Measurements from ENCODE around the gene NUP205.
"Not testable (repeated sequence)": the region's sequence is repeated elsewhere in the genome, so short reads cannot be mapped to it uniquely, and the experiment has no call there.

DNA sequence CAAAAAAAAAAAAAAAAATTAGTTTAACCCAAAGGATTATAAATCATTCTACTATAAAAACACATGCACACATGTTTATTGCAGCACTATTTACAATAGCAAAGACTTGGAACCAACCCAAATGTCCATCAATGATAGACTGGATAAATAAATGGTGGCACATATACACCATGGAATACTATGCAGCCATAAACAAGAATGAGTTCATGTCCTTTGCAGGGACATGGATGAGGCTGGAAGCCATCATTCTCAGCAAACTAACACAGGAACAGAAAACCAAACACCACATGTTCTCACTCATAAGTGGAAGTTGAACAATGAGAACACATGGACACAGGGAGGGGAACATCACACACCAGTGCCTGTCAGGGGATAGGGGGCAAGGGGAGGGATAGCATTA, 82.0 kb downstream of the NUP205 start:
- TF ChIP-seq, protein P1, sequence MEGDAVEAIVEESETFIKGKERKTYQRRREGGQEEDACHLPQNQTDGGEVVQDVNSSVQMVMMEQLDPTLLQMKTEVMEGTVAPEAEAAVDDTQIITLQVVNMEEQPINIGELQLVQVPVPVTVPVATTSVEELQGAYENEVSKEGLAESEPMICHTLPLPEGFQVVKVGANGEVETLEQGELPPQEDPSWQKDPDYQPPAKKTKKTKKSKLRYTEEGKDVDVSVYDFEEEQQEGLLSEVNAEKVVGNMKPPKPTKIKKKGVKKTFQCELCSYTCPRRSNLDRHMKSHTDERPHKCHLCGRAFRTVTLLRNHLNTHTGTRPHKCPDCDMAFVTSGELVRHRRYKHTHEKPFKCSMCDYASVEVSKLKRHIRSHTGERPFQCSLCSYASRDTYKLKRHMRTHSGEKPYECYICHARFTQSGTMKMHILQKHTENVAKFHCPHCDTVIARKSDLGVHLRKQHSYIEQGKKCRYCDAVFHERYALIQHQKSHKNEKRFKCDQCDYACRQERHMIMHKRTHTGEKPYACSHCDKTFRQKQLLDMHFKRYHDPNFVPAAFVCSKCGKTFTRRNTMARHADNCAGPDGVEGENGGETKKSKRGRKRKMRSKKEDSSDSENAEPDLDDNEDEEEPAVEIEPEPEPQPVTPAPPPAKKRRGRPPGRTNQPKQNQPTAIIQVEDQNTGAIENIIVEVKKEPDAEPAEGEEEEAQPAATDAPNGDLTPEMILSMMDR (IDR thresholded peaks at IDR 0.05 in 8 of 11, conservative IDR thresholded peaks at IDR 0.05 in 3 of 11), result not testable (repeated sequence)
- not testable (repeated sequence) for TF ChIP-seq POLR2AphosphoS5, POLR2A (IDR thresholded peaks at IDR 0.05)
